HepG2 (cell line): ENCODE measurements around the gene KLF15. TPM values are rescaled to one million over a fixed set of nuclear protein-coding genes. Genes with fewer than 3 reads are reported as not detected.

Source experiments
- GATAD1 ChIP-seq: IDR thresholded peaks from 2 replicates; pipeline ENCODE4 v1.6.1; 2016; ENCODE audit warnings: missing genetic modification reagents, missing compliant biosample characterization
- GRHL1 ChIP-seq: sonication (generic); formaldehyde crosslinking; conservative IDR thresholded peaks from 2 replicates; pipeline ENCODE4 v1.8.0; 2022; ENCODE audit warnings: missing genetic modification reagents
- ISX ChIP-seq: sonication (generic); formaldehyde crosslinking; conservative IDR thresholded peaks from 2 replicates; pipeline ENCODE4 v1.5.0; 2020; ENCODE audit warnings: missing genetic modification reagents
- SAP130 ChIP-seq: IDR thresholded peaks from 2 replicates; pipeline ENCODE4 v1.6.1; 2016; ENCODE audit warnings: low read depth
- SIN3B ChIP-seq: fragments of 150-350 bp; IDR thresholded peaks from 2 replicates; pipeline ENCODE4 v1.6.1; 2014; ENCODE audit warnings: low read length
- SOX13 ChIP-seq, 3 experiments: fragments of 450-650 bp in 1 of 3; sonication (generic) in 1 of 3; formaldehyde crosslinking in 1 of 3; IDR thresholded peaks in 2 of 3; conservative IDR thresholded peaks in 1 of 3; 2 replicates each; pipeline versions ENCODE4 v1.5.0 to v1.6.1; 2016 to 2020; ENCODE audit warnings: antibody characterized with exemption in 1 of 3, mild to moderate bottlenecking in 1 of 3, missing compliant biosample characterization in 1 of 3, missing genetic modification reagents in 1 of 3, moderate library complexity in 1 of 3
- TAF15 ChIP-seq: fragments of 200-400 bp; formaldehyde crosslinking; IDR thresholded peaks from one replicate; pipeline ENCODE4 v1.6.1; 2018; ENCODE audit warnings: mild to moderate bottlenecking, low read depth, low read length; ENCODE audit not compliant: poor library complexity, severe bottlenecking
- TFE3 ChIP-seq: IDR thresholded peaks from 2 replicates; pipeline ENCODE4 v1.6.1; 2016
- U2AF1 ChIP-seq: fragments of 200-400 bp; formaldehyde crosslinking; optimal IDR thresholded peaks from 2 replicates; pipeline ENCODE3; 2017; ENCODE audit warnings: mild to moderate bottlenecking, low read depth, low read length
- ZBTB4 ChIP-seq: sonication (generic); formaldehyde crosslinking; IDR thresholded peaks from 2 replicates; pipeline ENCODE4 v1.4.0; 2020; ENCODE audit warnings: missing genetic modification reagents, mild to moderate bottlenecking, borderline replicate concordance
- ZBTB7A ChIP-seq: sonication (generic); formaldehyde crosslinking; IDR thresholded peaks from 2 replicates; pipeline ENCODE4 v1.8.0; 2022; ENCODE audit warnings: mild to moderate bottlenecking, missing genetic modification reagents
- ZFP37 ChIP-seq: sonication (generic); formaldehyde crosslinking; IDR thresholded peaks from 2 replicates; pipeline ENCODE4 v1.4.0; 2020; ENCODE audit warnings: missing genetic modification reagents, borderline replicate concordance
- ZNF329 ChIP-seq: sonication (generic); formaldehyde crosslinking; IDR thresholded peaks from 2 replicates; pipeline ENCODE4 v1.9.0; 2021; ENCODE audit warnings: low read depth, mild to moderate bottlenecking, missing genetic modification reagents
- polyA plus RNA-seq, 8 experiments: library from polyadenylated mRNA; depleted of rRNA in 3 of 8; stranded (reverse) in 7 of 8; unstranded in 1 of 8; fragments of >200 nt; fragmentation: Illumina TruSeq in 4 of 8; extraction: Trizol in 4 of 8; gene quantifications; 2 replicates each; pipeline versions ENCODE4 v1.2.1 to v1.2.3, GENCODE V29; 2011 to 2016; ENCODE audit warnings: low read depth in 4 of 8, missing spikeins in 1 of 8, mixed read lengths in 1 of 8; ENCODE audit not compliant: insufficient read depth in 1 of 8
- total RNA-seq, 5 experiments: library from RNA; depleted of rRNA; stranded (reverse); fragments of >200 nt; fragmentation: Illumina TruSeq; extraction: Trizol; gene quantifications; 2 replicates each; pipeline ENCODE4 v1.2.3, GENCODE V29; 2016; ENCODE audit warnings: low read depth in 1 of 5
- TF ChIP-seq, protein P1 (sequence below): sonication (generic); formaldehyde crosslinking; conservative IDR thresholded peaks from 2 replicates; pipeline ENCODE4 v1.8.0; 2022; ENCODE audit warnings: low read depth, missing genetic modification reagents
- TF ChIP-seq, protein P2 (sequence below): sonication (generic); formaldehyde crosslinking; IDR thresholded peaks from 2 replicates; pipeline ENCODE4 v1.4.0; 2020; ENCODE audit warnings: missing genetic modification reagents, borderline replicate concordance

KLF15 gene
- total and polyA plus RNA-seq, 2 of the 13 experiments (the other 11 are each of a cell fraction or from before 2014, with no cell fraction given): 7.1 to 7.8 TPM

GRCh38 chr3:126389112-126389793 is 32.0 kb upstream of the KLF15 start (continued):
- TF ChIP-seq ZBTB7A (CRISPR knock-in tag): no peak
- TF ChIP-seq GRHL1: no peak
- no peak for TF ChIP-seq SIN3B
- TF ChIP-seq GATAD1: peak; percentile 21
- TF ChIP-seq, protein P1, sequence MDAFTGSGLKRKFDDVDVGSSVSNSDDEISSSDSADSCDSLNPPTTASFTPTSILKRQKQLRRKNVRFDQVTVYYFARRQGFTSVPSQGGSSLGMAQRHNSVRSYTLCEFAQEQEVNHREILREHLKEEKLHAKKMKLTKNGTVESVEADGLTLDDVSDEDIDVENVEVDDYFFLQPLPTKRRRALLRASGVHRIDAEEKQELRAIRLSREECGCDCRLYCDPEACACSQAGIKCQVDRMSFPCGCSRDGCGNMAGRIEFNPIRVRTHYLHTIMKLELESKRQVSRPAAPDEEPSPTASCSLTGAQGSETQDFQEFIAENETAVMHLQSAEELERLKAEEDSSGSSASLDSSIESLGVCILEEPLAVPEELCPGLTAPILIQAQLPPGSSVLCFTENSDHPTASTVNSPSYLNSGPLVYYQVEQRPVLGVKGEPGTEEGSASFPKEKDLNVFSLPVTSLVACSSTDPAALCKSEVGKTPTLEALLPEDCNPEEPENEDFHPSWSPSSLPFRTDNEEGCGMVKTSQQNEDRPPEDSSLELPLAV (CRISPR knock-in tag): no peak
- peak; percentile 42; the same call in 1 of the 2 replicates for TF ChIP-seq ZFP37 (CRISPR knock-in tag)
- no peak for TF ChIP-seq U2AF1
- no peak for TF ChIP-seq ZNF329 (CRISPR knock-in tag)
- no peak for TF ChIP-seq ISX (CRISPR knock-in tag)
- no peak for TF ChIP-seq SOX13 (IDR thresholded peaks at IDR 0.05)
- peak in 1 of 2 experiments; percentile 71; a peak in 2 of 4 replicates for TF ChIP-seq SOX13 (CRISPR knock-in tag; conservative IDR thresholded peaks at IDR 0.05 in 1 of 2, IDR thresholded peaks at IDR 0.05 in 1 of 2)
- TF ChIP-seq, protein P2, sequence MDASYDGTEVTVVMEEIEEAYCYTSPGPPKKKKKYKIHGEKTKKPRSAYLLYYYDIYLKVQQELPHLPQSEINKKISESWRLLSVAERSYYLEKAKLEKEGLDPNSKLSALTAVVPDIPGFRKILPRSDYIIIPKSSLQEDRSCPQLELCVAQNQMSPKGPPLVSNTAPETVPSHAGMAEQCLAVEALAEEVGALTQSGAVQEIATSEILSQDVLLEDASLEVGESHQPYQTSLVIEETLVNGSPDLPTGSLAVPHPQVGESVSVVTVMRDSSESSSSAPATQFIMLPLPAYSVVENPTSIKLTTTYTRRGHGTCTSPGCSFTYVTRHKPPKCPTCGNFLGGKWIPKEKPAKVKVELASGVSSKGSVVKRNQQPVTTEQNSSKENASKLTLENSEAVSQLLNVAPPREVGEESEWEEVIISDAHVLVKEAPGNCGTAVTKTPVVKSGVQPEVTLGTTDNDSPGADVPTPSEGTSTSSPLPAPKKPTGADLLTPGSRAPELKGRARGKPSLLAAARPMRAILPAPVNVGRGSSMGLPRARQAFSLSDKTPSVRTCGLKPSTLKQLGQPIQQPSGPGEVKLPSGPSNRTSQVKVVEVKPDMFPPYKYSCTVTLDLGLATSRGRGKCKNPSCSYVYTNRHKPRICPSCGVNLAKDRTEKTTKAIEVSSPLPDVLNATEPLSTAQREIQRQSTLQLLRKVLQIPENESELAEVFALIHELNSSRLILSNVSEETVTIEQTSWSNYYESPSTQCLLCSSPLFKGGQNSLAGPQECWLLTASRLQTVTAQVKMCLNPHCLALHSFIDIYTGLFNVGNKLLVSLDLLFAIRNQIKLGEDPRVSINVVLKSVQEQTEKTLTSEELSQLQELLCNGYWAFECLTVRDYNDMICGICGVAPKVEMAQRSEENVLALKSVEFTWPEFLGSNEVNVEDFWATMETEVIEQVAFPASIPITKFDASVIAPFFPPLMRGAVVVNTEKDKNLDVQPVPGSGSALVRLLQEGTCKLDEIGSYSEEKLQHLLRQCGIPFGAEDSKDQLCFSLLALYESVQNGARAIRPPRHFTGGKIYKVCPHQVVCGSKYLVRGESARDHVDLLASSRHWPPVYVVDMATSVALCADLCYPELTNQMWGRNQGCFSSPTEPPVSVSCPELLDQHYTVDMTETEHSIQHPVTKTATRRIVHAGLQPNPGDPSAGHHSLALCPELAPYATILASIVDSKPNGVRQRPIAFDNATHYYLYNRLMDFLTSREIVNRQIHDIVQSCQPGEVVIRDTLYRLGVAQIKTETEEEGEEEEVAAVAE (CRISPR knock-in tag): no peak
- TF ChIP-seq TAF15: no peak
- peak; percentile 49; the same call in 1 of the 2 replicates for TF ChIP-seq TFE3 (CRISPR knock-in tag)
- no peak for TF ChIP-seq ZBTB4 (CRISPR knock-in tag)
- TF ChIP-seq SAP130: peak; percentile 71
